ENCODE measurements around the gene PAIP2B.

PAIP2B gene

DNA sequence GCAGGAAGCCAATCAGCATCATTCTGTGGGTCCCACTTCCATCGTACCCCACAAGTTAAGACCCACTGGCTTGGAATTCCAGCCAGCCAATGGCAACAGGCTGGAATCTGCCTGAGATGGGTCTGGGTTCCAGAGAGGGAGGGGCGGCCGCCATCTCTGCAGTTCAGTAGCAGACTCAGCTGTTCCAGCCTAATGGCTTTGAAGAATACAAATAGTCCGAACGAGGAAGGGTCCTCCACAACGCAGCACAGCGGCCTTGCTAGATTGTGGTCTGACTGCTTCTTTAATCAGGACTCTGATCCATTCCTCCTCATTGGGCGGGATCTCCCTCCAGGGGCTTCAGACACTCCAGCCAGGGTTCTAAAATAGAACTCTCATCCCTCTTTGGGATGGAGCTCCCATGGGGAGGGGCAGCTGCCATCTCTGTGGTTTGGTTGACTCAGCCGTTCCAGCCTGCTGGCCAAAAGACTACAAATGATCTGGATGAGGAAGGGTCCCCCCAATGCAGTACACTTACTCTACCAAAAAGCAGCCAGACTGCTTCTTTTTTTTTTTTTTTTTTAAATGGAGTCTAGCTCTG, 42.7 kb upstream of the PAIP2B start:
- no peak for ATAC-seq
- TF ChIP-seq SNAI2 (CRISPR knock-in tag; IDR thresholded peaks at IDR 0.05) (no peak), CSDC2 (CRISPR knock-in tag; IDR thresholded peaks at IDR 0.05) (no peak), ISL1 (CRISPR knock-in tag; IDR thresholded peaks at IDR 0.05) (no peak), TOX (CRISPR knock-in tag; IDR thresholded peaks at IDR 0.05; ENCODE audit: borderline replicate concordance) (no peak), TCF4 (CRISPR knock-in tag; IDR thresholded peaks at IDR 0.05; ENCODE audit: borderline replicate concordance) (no peak), ARNTL (CRISPR knock-in tag; IDR thresholded peaks at IDR 0.05; ENCODE audit: borderline replicate concordance, low read depth) (no peak), PPARA (CRISPR knock-in tag; IDR thresholded peaks at IDR 0.05; ENCODE audit: borderline replicate concordance) (no peak), GLIS3 (CRISPR knock-in tag; IDR thresholded peaks at IDR 0.05) (no peak), RARB (CRISPR knock-in tag; IDR thresholded peaks at IDR 0.05) (no peak), BACH2 (CRISPR knock-in tag; IDR thresholded peaks at IDR 0.05; ENCODE audit: borderline replicate concordance) (no peak)
- TF ChIP-seq, protein P1, sequence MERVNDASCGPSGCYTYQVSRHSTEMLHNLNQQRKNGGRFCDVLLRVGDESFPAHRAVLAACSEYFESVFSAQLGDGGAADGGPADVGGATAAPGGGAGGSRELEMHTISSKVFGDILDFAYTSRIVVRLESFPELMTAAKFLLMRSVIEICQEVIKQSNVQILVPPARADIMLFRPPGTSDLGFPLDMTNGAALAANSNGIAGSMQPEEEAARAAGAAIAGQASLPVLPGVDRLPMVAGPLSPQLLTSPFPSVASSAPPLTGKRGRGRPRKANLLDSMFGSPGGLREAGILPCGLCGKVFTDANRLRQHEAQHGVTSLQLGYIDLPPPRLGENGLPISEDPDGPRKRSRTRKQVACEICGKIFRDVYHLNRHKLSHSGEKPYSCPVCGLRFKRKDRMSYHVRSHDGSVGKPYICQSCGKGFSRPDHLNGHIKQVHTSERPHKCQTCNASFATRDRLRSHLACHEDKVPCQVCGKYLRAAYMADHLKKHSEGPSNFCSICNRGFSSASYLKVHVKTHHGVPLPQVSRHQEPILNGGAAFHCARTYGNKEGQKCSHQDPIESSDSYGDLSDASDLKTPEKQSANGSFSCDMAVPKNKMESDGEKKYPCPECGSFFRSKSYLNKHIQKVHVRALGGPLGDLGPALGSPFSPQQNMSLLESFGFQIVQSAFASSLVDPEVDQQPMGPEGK (CRISPR knock-in tag; IDR thresholded peaks at IDR 0.05; ENCODE audit: borderline replicate concordance): no peak
- TF ChIP-seq, protein P2, sequence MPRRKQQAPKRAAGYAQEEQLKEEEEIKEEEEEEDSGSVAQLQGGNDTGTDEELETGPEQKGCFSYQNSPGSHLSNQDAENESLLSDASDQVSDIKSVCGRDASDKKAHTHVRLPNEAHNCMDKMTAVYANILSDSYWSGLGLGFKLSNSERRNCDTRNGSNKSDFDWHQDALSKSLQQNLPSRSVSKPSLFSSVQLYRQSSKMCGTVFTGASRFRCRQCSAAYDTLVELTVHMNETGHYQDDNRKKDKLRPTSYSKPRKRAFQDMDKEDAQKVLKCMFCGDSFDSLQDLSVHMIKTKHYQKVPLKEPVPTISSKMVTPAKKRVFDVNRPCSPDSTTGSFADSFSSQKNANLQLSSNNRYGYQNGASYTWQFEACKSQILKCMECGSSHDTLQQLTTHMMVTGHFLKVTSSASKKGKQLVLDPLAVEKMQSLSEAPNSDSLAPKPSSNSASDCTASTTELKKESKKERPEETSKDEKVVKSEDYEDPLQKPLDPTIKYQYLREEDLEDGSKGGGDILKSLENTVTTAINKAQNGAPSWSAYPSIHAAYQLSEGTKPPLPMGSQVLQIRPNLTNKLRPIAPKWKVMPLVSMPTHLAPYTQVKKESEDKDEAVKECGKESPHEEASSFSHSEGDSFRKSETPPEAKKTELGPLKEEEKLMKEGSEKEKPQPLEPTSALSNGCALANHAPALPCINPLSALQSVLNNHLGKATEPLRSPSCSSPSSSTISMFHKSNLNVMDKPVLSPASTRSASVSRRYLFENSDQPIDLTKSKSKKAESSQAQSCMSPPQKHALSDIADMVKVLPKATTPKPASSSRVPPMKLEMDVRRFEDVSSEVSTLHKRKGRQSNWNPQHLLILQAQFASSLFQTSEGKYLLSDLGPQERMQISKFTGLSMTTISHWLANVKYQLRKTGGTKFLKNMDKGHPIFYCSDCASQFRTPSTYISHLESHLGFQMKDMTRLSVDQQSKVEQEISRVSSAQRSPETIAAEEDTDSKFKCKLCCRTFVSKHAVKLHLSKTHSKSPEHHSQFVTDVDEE (CRISPR knock-in tag; IDR thresholded peaks at IDR 0.05): no peak
- TF ChIP-seq, protein P3, sequence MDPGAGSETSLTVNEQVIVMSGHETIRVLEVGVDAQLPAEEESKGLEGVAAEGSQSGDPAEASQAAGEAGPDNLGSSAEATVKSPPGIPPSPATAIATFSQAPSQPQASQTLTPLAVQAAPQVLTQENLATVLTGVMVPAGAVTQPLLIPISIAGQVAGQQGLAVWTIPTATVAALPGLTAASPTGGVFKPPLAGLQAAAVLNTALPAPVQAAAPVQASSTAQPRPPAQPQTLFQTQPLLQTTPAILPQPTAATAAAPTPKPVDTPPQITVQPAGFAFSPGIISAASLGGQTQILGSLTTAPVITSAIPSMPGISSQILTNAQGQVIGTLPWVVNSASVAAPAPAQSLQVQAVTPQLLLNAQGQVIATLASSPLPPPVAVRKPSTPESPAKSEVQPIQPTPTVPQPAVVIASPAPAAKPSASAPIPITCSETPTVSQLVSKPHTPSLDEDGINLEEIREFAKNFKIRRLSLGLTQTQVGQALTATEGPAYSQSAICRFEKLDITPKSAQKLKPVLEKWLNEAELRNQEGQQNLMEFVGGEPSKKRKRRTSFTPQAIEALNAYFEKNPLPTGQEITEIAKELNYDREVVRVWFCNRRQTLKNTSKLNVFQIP (CRISPR knock-in tag; IDR thresholded peaks at IDR 0.05; ENCODE audit: borderline replicate concordance, low read depth): no peak

DNA sequence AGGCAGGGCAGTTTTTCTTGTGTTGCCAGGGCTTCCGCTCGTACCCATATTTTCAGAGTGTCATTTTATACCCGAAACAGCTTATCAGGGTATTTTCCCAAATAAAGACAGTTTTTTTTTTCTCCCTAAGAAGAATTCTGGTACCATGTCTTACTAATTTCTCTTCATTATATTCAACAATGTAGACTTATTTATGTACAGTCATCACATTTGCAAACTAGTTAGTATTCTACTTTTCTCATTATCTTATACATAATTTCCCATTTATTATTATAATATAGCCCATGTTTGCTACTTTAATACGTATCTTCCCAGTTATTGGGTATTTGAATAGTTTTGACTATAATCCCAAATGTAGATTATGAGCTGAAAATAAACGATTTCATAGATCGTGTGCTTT, 36.5 kb upstream of the PAIP2B start:
- TF ChIP-seq TCF4 (CRISPR knock-in tag; IDR thresholded peaks at IDR 0.05; ENCODE audit: borderline replicate concordance) (no peak), GLIS3 (CRISPR knock-in tag; IDR thresholded peaks at IDR 0.05) (no peak), OSR1 (CRISPR knock-in tag; IDR thresholded peaks at IDR 0.05) (no peak), ESRRG (CRISPR knock-in tag; IDR thresholded peaks at IDR 0.05) (no peak), CSDC2 (CRISPR knock-in tag; IDR thresholded peaks at IDR 0.05) (no peak)
- TF ChIP-seq, protein P2 (CRISPR knock-in tag; IDR thresholded peaks at IDR 0.05): no peak
- TF ChIP-seq, protein P1 (CRISPR knock-in tag; IDR thresholded peaks at IDR 0.05; ENCODE audit: borderline replicate concordance): no peak
- no peak for ATAC-seq

DNA sequence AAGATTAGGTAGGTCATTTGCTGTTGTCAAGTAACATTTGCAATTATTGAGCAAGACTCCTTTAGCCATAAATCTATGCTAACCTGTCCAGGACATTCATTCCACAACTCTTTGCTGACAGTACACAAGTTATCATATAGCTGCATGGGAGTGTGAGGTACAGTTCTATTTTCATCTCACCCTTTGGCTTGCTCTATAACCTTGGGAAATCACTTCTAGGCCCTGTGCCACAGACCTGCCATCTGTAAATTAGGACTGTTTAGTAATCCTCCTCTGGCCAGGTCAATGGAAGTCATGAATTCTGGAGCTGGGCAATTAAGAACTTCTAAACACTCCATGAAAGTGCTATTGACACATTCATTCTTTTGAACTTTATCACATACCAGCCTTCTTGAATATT, 34.6 kb upstream of the PAIP2B start:
- no peak for ATAC-seq
- TF ChIP-seq ZFP3 (CRISPR knock-in tag; IDR thresholded peaks at IDR 0.05) (no peak), ESRRG (CRISPR knock-in tag; IDR thresholded peaks at IDR 0.05) (no peak), TCF4 (CRISPR knock-in tag; IDR thresholded peaks at IDR 0.05; ENCODE audit: borderline replicate concordance) (no peak), ZC3H10 (CRISPR knock-in tag; IDR thresholded peaks at IDR 0.05) (no peak), ARNTL (CRISPR knock-in tag; IDR thresholded peaks at IDR 0.05; ENCODE audit: borderline replicate concordance, low read depth) (no peak)
- TF ChIP-seq, protein P3 (CRISPR knock-in tag; IDR thresholded peaks at IDR 0.05; ENCODE audit: borderline replicate concordance, low read depth): no peak
- TF ChIP-seq, protein P4, sequence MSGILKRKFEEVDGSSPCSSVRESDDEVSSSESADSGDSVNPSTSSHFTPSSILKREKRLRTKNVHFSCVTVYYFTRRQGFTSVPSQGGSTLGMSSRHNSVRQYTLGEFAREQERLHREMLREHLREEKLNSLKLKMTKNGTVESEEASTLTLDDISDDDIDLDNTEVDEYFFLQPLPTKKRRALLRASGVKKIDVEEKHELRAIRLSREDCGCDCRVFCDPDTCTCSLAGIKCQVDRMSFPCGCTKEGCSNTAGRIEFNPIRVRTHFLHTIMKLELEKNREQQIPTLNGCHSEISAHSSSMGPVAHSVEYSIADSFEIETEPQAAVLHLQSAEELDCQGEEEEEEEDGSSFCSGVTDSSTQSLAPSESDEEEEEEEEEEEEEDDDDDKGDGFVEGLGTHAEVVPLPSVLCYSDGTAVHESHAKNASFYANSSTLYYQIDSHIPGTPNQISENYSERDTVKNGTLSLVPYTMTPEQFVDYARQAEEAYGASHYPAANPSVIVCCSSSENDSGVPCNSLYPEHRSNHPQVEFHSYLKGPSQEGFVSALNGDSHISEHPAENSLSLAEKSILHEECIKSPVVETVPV (CRISPR knock-in tag; IDR thresholded peaks at IDR 0.05): no peak
- TF ChIP-seq, protein P2 (CRISPR knock-in tag; IDR thresholded peaks at IDR 0.05): no peak

Data from SK-N-SH treated with all-trans-retinoic acid at 6 μM for 48 hours (cell line).